CD4-positive, alpha-beta T cell treated with Interleukin-2 at 100 ng/mL for 4 hours (primary cell): ENCODE results near the gene KIF16B.

Experiments
- DNase-seq: peaks from one replicate; pipeline ENCODE4 v3.0.0-alpha.2; 2020; ENCODE audit warnings: low spot score

KIF16B gene

DNA sequence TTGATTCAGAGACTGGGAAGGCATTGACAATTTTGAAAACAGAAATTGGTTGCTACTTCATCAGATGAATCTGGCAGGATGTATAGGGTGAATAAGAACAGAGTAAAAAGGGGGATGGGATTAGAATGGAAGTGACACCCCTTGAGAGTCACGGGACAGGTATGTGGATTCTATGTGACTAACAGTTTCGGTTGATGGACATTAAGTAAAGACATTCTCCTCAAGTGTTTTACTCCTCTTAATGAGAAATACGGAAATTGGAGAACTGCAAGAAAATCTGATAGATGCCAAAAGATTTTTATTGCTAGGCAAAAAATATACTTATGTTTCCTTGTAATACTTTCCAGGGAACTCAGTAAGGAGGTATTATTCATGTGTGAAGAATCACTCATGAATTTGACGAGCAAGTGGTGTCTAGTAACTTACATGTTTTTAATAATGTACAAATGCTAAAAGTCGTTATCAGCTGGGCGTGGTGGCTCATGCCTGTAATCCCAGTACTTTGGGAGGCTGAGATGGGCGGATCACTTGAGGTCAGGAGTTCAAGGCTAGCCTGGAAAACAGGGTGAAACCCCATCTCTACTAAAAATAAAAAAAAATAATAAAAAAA, 135.8 kb downstream of the KIF16B start:
- no peak for DNase-seq

DNA sequence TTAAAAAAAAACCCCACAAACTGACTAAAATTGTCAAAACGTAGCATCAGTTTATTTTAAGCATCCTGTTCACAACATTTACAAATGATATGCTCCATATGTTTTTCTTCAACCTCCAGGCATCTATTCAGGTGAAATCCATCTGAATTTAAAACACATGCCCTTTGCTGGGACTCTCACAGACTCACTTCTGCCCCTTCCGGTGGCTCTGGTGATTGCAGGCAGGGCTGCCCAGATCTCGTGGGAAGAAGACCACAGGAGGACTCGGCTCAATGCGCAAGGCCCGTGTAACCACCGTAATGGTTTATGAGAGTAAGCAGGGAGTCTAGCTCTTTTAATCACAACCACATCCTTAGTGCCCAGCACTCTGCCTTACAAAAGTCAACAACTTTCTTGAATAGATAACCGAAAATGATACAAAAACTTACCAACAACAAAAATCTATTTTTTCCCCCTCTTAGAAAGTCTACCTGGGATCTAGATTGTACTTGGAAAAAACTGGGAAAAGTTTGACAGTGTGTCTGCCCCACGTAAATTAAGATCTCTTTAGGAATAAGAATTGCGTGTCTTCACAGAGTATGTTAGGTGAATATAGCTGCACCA, 139.1 kb downstream of the KIF16B start:
- DNase-seq, result peak; percentile 35

DNA sequence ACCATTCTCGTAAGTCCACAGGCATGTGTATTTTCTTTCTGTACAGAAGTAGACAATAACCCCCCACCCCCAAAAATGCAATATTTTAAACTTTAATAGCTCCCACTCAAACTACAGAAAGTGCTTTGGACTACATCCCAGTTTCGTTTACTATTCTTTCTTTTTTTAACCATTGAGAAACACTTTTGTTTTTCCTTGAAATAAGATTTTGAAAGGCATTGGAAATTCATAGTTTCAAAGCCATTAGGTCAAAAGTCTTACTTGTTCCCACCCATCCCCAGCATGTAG, 140.0 kb downstream of the KIF16B start:
- no peak for DNase-seq

DNA sequence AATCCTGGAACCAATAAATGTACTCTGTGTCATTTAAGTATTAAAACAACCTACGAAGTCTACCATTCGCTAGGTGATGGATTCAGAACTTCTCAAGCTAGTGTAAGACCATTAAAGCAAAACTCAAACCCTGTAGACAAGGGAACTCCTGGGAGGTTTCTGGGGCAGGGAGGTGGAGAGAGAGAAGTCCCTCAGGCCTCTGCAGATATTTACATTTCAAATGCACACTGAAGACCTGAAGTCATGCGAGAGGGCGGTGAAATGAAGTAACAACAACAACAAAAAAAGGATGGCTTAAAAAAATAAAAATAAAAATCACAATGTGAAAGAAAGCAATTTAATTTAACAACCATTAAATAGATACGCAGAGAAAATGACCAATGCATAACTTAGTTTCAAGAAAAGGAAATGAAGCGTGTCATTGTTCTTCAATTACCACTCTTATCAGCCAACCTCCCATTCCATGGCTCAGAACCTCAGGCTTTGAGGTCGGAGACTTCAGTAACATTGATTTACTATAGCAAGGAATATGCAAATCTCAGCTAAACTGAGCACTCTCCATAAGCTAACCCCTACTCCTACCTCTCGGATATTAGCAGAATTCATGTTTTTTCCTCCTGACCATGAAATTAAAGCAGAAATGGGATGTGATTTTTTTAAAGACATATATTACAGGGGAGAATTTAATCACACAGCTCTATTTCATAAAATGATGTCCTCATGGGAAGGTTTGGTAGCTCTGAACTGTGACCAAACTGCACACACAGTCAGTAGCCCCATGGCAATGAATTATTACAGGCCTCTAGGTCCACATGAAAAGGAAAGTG, 140.6 kb downstream of the KIF16B start:
- no peak for DNase-seq

DNA sequence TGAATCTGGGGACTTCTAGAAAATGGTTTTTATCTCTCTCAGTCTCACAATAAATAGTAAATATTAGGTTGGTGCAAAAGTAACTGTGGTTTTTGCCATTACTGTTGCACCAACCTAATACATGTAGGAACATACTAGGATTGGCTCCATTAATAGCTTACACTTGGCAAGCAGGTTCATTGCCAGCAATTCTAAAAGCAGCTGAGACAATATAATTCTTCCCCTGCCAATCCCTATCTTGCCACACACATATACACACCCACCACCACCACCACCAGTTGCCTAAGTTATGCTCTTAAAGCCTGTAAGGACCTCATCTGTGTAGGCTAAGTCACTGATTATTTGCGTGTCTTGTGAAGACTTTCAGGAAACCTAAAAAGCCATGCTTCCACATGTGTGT, 145.1 kb downstream of the KIF16B start:
- DNase-seq, result no peak

DNA sequence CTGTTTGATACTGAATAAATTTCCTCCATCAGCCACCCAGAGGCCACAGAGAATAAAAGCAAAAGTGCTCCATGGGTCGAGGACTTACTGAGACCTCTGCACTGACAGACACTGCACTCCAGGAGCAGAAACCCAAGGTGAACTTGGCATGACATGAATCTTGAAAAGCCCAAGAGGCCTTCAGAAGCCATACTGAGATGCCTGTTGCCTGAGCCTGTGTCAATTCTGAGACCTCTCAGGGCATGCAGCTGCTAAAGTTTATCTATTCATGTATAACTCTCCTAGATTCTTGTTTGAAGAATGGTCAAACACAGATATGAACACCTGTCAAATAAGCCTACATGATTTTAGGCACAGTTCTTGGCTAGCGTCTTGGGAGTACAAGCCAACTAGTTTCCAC, 145.7 kb downstream of the KIF16B start:
- no peak for DNase-seq

DNA sequence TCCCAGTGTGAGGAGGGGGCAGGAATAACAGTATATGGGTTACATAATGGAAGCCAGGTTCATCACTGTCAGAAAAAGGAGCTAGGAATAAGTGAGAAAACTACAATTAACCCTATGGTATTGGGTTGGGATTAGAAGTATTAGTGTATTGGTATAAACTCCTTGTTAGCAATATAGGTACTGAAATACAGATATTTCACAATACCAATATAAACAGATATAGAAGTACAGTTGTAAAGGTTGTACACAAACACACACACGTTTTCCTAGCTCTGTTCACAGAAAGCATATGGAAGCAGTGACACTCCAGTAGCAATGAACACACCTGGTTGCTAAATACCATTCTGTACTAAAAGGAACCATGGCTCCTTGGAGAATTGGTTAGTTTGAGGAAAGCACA, 148.5 kb downstream of the KIF16B start:
- DNase-seq, result no peak

DNA sequence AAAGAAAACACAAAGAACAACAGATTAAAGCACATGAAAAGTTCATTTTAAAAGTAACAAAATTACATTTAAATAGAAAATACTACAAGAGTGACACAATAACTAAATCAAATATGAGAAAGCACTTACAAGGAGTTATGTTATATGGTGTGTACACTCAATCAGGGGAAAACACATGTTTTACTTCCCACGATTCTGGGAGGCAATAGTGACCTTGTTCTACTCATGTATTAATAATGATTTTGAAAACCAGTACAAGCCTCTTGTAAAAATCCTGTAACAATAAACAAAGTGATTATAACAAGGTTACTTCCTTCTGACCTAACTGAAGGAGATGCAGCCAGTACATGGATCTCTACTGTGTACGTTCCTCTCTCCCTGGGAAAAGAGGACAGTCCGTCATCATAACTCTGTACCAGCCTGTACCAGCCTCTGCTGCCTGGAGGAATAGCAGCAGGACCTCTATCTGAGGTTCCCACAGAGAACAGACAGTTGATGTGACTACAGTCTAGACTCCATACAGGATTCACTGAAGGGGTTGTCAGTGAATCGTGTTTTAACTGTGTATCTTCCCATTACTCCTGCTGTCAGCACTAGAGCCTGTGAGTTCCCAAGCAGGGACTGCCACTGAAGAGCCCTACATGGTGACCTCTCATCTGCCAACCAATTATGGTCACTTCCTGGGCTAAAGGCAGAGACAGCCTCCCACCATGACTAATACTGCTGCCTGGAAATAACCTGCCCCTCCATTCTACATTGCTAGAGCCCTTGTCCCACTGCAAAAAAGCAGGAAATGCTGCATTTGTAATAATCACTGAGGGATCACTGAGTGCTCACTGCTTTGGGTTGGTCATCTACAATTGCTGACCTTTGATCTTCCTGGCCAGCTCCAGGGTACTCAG, 149.7 kb downstream of the KIF16B start:
- DNase-seq, result no peak

DNA sequence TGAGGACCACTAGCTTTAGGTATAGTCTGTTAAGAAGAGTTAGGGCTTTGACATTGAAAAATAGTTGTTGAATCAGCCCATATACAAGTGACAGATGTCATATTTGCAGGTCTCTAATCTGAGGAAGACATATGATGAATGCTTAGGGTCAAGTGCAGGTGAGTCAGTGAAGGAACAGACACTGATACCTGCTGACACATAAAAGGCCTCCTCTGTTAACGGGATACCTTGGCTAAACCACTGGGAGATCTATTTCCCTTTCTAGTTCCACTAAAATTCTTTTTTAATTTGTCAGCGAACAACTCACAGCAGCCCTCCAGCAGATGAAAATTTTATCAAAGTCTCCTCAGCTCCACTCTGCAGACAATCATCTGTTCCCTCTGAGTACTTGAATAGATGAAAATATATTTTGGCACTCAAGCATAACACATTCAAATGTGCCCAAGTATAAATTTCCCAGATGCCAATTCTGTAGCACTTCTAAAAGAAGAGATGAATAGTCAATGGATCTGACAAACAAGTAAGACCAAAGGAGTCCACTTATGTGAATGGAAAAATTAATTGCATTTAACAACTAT, 154.0 kb downstream of the KIF16B start:
- DNase-seq, result no peak

DNA sequence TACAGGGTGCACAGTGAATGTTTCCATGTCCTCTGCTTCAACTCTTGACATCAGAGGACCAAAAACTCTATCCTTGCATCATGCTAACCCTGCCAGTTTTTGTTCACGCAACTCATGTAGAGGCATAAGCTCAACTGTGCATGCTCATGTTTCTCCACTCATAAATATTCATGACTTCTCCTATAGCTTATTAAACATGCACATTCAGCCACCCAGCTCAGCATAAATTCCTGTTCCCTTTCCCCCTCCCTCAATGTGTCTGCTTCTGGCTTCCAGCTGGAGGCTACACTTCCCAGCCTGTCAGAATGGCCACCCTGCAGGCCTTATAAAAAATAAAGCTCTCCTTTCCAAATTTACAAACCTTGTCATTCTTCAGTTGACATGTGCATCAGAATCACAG, 154.6 kb downstream of the KIF16B start:
- no peak for DNase-seq

DNA sequence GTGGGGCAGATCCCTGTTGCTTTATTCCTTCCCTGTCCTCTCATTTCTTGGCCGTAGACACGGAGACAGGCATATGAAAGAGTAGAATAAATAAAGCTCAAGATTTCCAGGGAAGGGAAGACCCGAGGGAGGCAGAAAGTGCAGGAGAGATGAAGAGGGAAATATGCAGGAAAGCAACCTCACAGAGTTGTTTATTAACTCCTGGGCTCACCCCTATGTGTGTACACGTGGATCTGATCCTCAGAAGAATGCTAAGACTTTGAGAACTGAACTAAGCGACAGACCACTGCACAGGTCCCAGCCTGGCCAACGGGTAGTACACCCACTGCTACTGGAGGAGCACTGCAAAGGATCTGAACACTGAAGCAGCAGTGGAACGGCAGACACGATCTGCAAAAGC, 156.2 kb downstream of the KIF16B start:
- no peak for DNase-seq

DNA sequence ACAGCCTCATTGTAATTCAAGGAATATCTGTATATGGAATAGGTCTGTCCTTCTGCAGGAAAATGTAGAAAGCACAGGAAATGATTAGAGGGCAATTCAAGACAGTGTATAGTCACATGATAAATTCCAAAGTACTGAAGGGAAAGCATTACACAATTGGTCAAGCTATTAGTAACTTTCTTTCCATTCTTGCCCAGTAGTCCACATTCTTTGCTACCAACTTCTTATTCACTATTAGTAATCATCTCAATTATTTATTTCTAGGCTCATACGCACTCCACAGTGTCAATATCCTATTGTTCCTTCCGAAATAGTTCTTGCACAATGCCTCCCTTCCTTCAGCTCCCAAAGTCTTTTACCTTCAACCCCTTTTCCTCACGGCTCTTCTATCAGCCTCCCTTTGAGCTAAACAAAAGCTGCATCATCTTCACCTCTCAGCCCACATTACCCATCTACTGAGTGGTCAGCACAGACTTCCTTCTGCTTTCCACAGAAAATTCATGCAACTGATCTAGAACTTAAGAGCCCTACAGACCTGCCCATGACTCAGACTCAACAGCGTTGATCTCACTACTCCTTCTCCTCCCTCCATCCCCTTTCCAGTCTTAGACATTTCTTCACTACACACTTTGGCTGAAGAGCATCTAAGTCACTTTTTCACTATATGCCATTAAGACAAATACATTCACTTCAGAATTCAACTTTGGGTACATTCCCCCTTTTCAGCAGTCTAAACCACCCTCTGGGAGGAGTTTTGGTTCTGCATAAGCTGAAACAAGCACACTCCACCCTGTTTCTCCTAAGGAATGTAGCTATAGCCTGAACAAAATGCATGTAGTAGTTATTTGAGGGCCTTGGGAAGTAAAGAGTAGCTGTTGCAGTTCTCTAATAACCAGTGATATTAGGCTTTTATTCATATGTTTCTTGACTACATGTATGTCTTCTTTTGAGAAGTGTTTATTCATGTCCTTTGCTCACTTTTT, 157.9 kb downstream of the KIF16B start:
- DNase-seq, result no peak

DNA sequence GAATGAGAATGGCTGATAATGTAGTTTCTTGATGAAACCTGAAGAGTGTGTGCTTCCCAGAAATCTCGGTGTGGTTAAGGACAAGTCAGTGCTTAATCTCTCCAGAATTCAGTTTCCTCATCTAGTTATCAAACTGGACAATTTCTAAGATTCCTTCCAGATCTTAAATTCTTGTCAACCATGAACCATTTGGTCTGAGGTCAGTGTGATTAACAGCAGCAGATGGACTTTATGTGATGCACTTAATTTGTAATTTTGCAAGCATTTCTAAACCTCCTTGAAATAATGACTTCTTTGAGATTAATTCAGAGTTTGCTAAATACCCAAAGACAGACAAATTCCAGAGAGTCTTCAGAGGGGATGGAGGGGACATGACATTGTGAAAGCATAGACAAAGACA, 160.3 kb downstream of the KIF16B start:
- DNase-seq, result no peak

DNA sequence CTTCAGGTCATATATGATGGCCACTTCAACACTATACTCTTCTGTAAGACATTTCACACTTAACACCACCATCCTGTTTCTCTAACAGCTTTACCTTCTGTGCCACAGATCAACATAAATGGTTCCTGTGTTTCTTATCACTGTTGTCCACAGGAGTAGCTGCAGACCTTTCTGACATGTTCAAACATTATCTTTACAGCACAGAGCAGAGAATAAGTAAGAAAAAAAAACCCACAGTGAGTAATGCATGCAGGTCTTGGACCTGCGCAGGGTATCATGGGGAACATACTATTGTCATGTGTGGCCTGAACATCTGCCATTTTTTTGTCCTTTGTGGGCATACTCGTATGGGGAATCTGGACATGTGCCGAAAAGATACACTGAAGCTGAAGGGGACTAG, 161.9 kb downstream of the KIF16B start:
- no peak for DNase-seq

DNA sequence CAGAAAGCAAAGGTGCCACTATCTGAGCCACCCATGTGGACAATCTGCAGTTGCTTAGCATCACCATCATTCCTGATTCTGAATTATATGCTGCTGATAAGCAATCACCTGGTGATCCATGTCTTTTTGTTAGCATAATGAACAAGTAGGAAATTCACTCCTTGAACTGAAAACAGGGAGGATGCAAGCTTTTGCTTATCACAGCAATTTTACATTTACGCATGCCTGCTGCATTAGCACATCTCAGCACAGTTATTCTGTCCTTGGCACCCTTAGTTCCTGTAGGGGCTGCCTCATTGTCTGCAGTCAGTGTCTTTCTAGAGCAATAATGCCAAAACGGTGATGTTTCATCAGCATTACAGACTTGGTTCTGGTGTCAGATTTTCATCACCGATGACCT, 162.6 kb downstream of the KIF16B start:
- DNase-seq, result no peak

DNA sequence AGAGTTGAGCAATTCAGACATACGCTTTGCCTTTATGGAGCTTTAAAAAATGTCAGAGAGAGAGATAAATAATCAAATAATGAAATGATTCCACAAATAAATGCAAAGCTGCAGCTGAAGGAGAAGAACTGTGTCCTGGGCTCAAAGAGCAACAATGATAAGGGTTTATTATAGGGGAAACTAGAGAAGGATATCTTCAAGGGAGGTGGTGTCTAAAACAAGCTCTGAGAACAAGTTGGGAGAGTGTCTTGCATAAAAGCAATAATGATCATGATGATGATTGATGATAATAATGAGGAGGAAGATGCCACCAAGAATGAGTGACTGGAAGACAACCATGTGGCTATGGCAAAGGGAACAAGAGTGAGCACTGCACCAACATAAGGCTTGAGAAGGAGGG, 164.3 kb downstream of the KIF16B start:
- no peak for DNase-seq

DNA sequence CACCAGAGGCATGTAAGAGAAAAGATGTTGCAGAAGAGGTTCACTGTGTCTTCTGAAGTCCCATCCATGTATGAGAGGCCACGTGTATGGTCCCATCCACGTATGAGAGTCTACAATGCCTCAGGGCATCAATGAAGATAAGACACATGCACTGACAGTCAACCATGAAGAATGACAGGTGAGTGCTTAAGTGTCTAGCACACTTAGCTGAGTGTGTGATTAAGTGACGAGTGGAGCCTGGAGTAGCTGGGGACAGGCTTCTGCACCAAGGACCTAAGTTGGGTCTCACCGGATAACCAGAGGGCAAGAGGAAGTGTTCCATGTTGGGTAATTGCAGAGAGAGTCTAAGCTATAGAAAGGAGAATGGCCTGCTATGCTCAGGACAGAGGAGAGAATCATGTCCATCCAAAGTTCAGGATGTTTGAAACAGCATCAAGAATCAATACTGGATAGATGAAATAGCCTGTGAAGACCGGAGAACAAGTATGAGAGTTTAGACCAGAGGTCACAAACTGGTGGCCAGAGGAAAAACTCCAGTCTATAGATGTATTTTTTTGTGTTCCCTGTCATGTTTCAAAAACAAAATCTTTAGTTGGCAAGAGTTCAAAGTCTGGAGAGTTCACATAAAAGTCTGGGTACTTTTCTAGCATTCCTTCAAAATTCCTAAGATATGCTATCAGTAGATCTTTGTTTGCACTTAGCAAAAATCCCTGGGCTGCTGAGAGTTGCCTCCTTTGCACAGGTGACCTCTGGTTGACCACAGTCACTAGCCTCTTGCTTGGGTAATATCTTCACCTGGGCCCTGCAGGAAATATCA, 165.8 kb downstream of the KIF16B start:
- no peak for DNase-seq

DNA sequence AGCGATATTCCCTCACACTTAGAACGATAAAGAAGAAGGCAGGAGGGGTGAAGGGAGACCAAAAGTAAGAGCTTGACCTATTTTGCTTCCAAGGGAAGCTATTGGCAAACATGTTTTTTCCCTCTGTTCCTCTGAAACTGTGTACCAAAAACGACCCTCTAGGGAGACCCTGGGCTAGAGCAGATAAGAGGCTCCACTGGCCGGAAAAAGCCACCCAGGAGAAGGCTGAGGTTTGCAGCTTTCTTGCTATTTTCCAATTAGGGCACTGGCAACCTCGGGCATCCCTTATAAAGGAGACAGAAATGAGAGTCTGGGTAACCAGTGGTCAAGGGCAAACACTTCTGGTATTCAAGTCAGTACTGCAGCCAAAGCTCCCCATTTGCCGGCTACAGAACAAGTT, 168.0 kb downstream of the KIF16B start:
- DNase-seq, result no peak

DNA sequence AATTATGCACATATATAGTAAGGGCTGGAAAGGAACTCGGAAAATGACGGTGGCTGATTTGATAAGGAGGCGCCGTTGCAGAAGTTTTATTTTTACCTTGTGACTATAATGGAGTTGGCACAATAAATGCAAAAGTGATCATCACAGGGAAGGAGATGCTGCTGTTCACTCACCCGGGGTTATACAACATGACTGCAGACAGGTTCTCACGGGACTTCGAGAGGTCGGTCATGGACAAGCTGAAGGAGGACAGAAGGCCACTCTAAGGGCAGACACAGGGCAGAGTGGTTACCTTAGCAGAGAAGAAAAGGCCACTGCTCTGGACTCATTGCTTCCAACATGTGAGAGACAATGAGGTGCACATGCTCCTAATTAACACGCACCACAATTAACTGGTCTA, 168.6 kb downstream of the KIF16B start:
- no peak for DNase-seq

DNA sequence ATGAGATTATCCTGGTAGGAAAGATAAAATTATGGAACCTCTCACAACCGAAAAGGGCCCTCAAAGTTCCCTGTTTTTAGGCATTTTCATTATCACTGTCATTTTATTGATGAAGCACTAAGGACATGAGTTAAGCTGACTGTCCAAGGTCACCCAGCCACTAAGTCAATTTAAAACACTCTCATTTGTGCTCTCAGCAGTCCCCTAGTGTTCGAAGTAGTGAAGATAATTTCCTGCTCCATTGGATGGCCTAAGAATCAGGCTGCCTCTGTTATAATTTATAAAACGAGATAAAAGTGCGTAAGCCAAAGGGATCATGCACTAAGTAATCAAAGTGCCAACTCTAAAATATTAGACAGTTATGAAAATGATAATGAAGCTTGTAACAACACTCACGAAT, 169.1 kb downstream of the KIF16B start:
- no peak for DNase-seq
